Activated CD8-positive, alpha-beta T cell treated with anti-CD3 and anti-CD28 coated beads for 36 hours (primary cell): Measurements from ENCODE around the gene DKC1. TPM values are rescaled to one million over a fixed set of nuclear protein-coding genes. Genes with fewer than 3 reads are reported as not detected.

ENCODE experiments used
- ATAC-seq: fragments of 200-7000 bp; cut with Tn5 transposase; one replicate; pipeline ENCODE4 v1.10.0; 2021; ENCODE audit warnings: mild to moderate bottlenecking, moderate library complexity
- CTCF ChIA-PET: fragments of 350-600 bp; sonication (Branson Sonifier 250); formaldehyde crosslinking; loops from one replicate; lab custom pipeline; 2021; ENCODE audit warnings: antibody characterized with exemption; lab: Charles Lee
- POLR2A ChIA-PET: fragments of 350-600 bp; sonication (Branson Sonifier 250); formaldehyde crosslinking; loops from one replicate; lab custom pipeline; 2021; ENCODE audit warnings: antibody characterized with exemption; lab: Charles Lee
- DNase-seq: peaks from one replicate; pipeline ENCODE4 v3.0.0-alpha.2; 2020
- H3K27ac Mint-ChIP-seq: one replicate; pipeline ENCODE4 v1.8.0; 2021; ENCODE audit warnings: mild to moderate bottlenecking, mixed read lengths
- H3K27me3 Mint-ChIP-seq: one replicate; pipeline ENCODE4 v1.8.0; 2021; ENCODE audit warnings: mixed read lengths
- H3K36me3 Mint-ChIP-seq: one replicate; pipeline ENCODE4 v1.8.0; 2021; ENCODE audit warnings: low read depth, mixed read lengths
- H3K4me1 Mint-ChIP-seq: one replicate; pipeline ENCODE4 v1.8.0; 2021; ENCODE audit warnings: low read depth, mixed read lengths
- H3K4me3 Mint-ChIP-seq: one replicate; pipeline ENCODE4 v1.8.0; 2021; ENCODE audit warnings: mild to moderate bottlenecking, moderate library complexity, mixed read lengths
- H3K9me3 Mint-ChIP-seq: one replicate; pipeline ENCODE4 v1.8.0; 2021; ENCODE audit warnings: mixed read lengths
- CTCF ChIP-seq: fragments of 200-600 bp; IDR thresholded peaks from one replicate; pipeline ENCODE4 v1.8.0; 2022; ENCODE audit warnings: antibody characterized with exemption, mild to moderate bottlenecking
- intact Hi-C: fragments of 100-400 bp; cut with micrococcal nuclease; formaldehyde crosslinking; loops from one replicate; pipeline ENCODE4 v1.10.0; 2022
- total RNA-seq, 2 experiments: library from RNA; stranded (reverse); gene quantifications; one replicate each; pipeline ENCODE4 v1.2.3, GENCODE V29; 2021

DKC1 gene
- total RNA-seq, 2 experiments from 2014 or later = 132 to 138 TPM

GRCh38 chrX:154800478-154801210 lies 38.0 kb downstream of the DKC1 start:
- no peak for TF ChIP-seq CTCF
- H3K27me3 Mint-ChIP-seq = no peaks in the 10 kb centered on the region
- H3K27ac Mint-ChIP-seq = peak overlapping the region; percentile 9
- intact Hi-C loops = loop anchor here (5.0 kb wide), 1 partner anchor 38 kb away; the partner anchor contains the start of gene DKC1
- no peak for DNase-seq
- ChIA-PET CTCF (interaction anchor here (0.9 kb wide), 1 partner anchor 9 kb away, joined by 3 read pairs; no protein-coding TSS in a partner anchor), POLR2A (interaction anchor here (1.3 kb wide), 1 partner anchor 25 kb away, joined by 3 read pairs; no protein-coding TSS in a partner anchor)
- ATAC-seq = no peak
- H3K4me3 Mint-ChIP-seq = no peak overlapping the region
- peaks cover 56% of the 10 kb centered on the region for H3K4me1 Mint-ChIP-seq
- H3K36me3 Mint-ChIP-seq = no peaks in the 10 kb centered on the region
- no peaks in the 10 kb centered on the region for H3K9me3 Mint-ChIP-seq

- CTCF ChIA-PET = no interaction called here
- intact Hi-C loops = loop anchor here (5.0 kb wide), 1 partner anchor 41 kb away; the partner anchor contains the start of gene DKC1
- no peaks in the 10 kb centered on the region for H3K9me3 Mint-ChIP-seq
- H3K27ac Mint-ChIP-seq = no peak overlapping the region
- no peak for TF ChIP-seq CTCF
- no peak overlapping the region for H3K4me3 Mint-ChIP-seq
- ATAC-seq (no peak), DNase-seq (no peak)
- peaks cover 58% of the 10 kb centered on the region for H3K4me1 Mint-ChIP-seq
- POLR2A ChIA-PET = interaction anchor here (1.7 kb wide), 1 partner anchor 40 kb away, joined by 5 read pairs; the partner anchor contains the start of gene DKC1
- H3K36me3 Mint-ChIP-seq = no peaks in the 10 kb centered on the region
- no peaks in the 10 kb centered on the region for H3K27me3 Mint-ChIP-seq
Measured at GRCh38 chrX:154802947-154803346, 40.3 kb downstream of the DKC1 start.

- Mint-ChIP-seq H3K4me1 (peaks cover 50% of the 10 kb centered on the region), H3K4me3 (peak overlapping the region; percentile 71), H3K36me3 (no peaks in the 10 kb centered on the region), H3K27ac (peak overlapping the region; percentile 38), H3K9me3 (no peaks in the 10 kb centered on the region), H3K27me3 (no peaks in the 10 kb centered on the region)
- ATAC-seq = no peak
- POLR2A ChIA-PET = interaction anchor here (1.0 to 1.9 kb wide), 2 partner anchors 14 to 42 kb away, joined by 3 to 4 read pairs; partner anchors contain the start of gene DKC1
- intact Hi-C loops = loop anchor here (5.0 kb wide), 1 partner anchor 42 kb away; the partner anchor contains the start of gene DKC1
- no peak for DNase-seq
- CTCF ChIA-PET = no interaction called here
- TF ChIP-seq CTCF = no peak
Measured at GRCh38 chrX:154804261-154804956, 41.7 kb downstream of the DKC1 start.

GRCh38 chrX:154804957-154805695 lies 42.5 kb downstream of the DKC1 start, which contains the start of gene MPP1:
TSS of gene MPP1 (minus strand) at chrX:154805485. CDS start at chrX:154805373, 112 bp downstream.
- Mint-ChIP-seq H3K27me3 (no peaks in the 10 kb centered on the region), H3K27ac (peak within 1 kb of the TSS; percentile 59), H3K4me1 (peaks cover 50% of the 10 kb centered on the region), H3K4me3 (peak within 1 kb of the TSS; percentile 71), H3K36me3 (no peaks in the 10 kb centered on the region), H3K9me3 (no peaks in the 10 kb centered on the region)
- TF ChIP-seq CTCF = no peak
- DNase-seq (peak; percentile 73), ATAC-seq (peak; percentile 89)
- POLR2A ChIA-PET = interaction anchor here (1.0 to 1.9 kb wide), 3 partner anchors 14 to 43 kb away, joined by 3 to 4 read pairs (median 3); partner anchors contain the start of gene DKC1
- intact Hi-C loops = loop anchor here (5.0 kb wide), 1 partner anchor 43 kb away; the partner anchor contains the start of gene DKC1
- CTCF ChIA-PET = no interaction called here
